ENCODE results near the gene KDM2B. TPM values are rescaled to one million over a fixed set of nuclear protein-coding genes. Genes with fewer than 3 reads are reported as not detected.

The KDM2B gene
- total and polyA plus RNA-seq, 2 donors (not counting 3 experiments of a cell fraction or from before 2014, with no cell fraction given) = 26.8 to 37.3 TPM

GRCh38 chr12:121574025-121574424, 6.8 kb downstream of the KDM2B start:
- no peak overlapping the region for H3K4me3 ChIP-seq (replicated peaks in 1 of 3; ENCODE audit: insufficient read depth in 1 of 3, low read depth in 1 of 3, low read length in 3 of 3)
- intact Hi-C loops (cut with micrococcal nuclease) (no loop called here), dilution Hi-C loops (cut with MboI; ENCODE audit: extremely low pct_ligation_motif_present, low sequenced_read_pairs) (no loop called here)
- no peak overlapping the region for H3K27ac ChIP-seq (ENCODE audit: insufficient read depth, low read depth, low read length)
- no peaks in the 10 kb centered on the region for H3K9me1 ChIP-seq (replicated peaks; ENCODE audit: control insufficient read depth, extremely low read depth, insufficient read depth, low read length)
- H4K20me1 ChIP-seq (replicated peaks; ENCODE audit: control insufficient read depth, extremely low read depth, insufficient read depth, low read length) = no peaks in the 10 kb centered on the region
- FAIRE-seq = no peak
- POLR2A ChIA-PET = no interaction called here
- no peak overlapping the region for H3K9ac ChIP-seq (replicated peaks; ENCODE audit: extremely low read depth, insufficient read depth, low read length)
- no peak overlapping the region for H3K4me2 ChIP-seq (ENCODE audit: insufficient read depth, low read length)
- no peak for DNase-seq (ENCODE audit: low read depth, low spot score)
- H3K36me3 ChIP-seq (ENCODE audit: control insufficient read depth in 2 of 2, extremely low read depth in 1 of 2, insufficient read depth in 2 of 2, low read length in 2 of 2) = peaks cover 0 to 4% of the 10 kb centered on the region in 2 experiments
- CTCF ChIA-PET = interaction anchor here (0.8 to 4.3 kb wide), 3 partner anchors 21 to 95 kb away, joined by 3 to 24 read pairs (median 10); partner anchors contain the start of gene MORN3
- BruUV-seq (replicated peaks) = no TSS peak
- H3K9me3 ChIP-seq (replicated peaks; ENCODE audit: control insufficient read depth, insufficient read depth, low read length) = no peaks in the 10 kb centered on the region
- H3K79me2 ChIP-seq (ENCODE audit: control insufficient read depth, insufficient read depth, low read length) = no peaks in the 10 kb centered on the region
- H3K27me3 ChIP-seq (ENCODE audit: control insufficient read depth in 2 of 2, insufficient read depth in 2 of 2, low read length in 2 of 2) = no peaks in the 10 kb centered on the region
- H2AFZ ChIP-seq (ENCODE audit: low read depth, low read length) = no peak overlapping the region
- TF ChIP-seq JUN (IDR thresholded peaks at IDR 0.05; ENCODE audit: borderline replicate concordance, insufficient read depth, insufficient read length, low read depth) = no peak
- no peak for TF ChIP-seq MYC (IDR thresholded peaks at IDR 0.05; ENCODE audit: low read depth, low read length)
- TF ChIP-seq MAX (IDR thresholded peaks at IDR 0.05; ENCODE audit: insufficient read depth, insufficient read length) = no peak
- TF ChIP-seq POLR2A (IDR thresholded peaks at IDR 0.05; ENCODE audit: low read depth, low read length) = no peak
- no peak for TF ChIP-seq EZH2 (IDR thresholded peaks at IDR 0.05; ENCODE audit: borderline replicate concordance, low read depth, low read length, severe bottlenecking)
- H3K4me1 ChIP-seq (ENCODE audit: control insufficient read depth, extremely low read depth, insufficient read depth, low read length) = peaks cover 5% of the 10 kb centered on the region

- no peak overlapping the region for H3K9ac ChIP-seq (replicated peaks; ENCODE audit: extremely low read depth, insufficient read depth, low read length)
- CTCF ChIA-PET = interaction anchor here (1.3 to 2.2 kb wide), 2 partner anchors 19 to 97 kb away, joined by 4 to 7 read pairs; no protein-coding TSS in a partner anchor
- H3K9me3 ChIP-seq (replicated peaks; ENCODE audit: control insufficient read depth, insufficient read depth, low read length) = no peaks in the 10 kb centered on the region
- TF ChIP-seq MYC (IDR thresholded peaks at IDR 0.05; ENCODE audit: low read depth, low read length) = no peak
- TF ChIP-seq EZH2 (IDR thresholded peaks at IDR 0.05; ENCODE audit: borderline replicate concordance, low read depth, low read length, severe bottlenecking) = no peak
- no peak for TF ChIP-seq GATA2 (IDR thresholded peaks at IDR 0.05; ENCODE audit: insufficient read depth, insufficient read length, low read depth, low read length)
- TF ChIP-seq CTCF (IDR thresholded peaks at IDR 0.05; ENCODE audit: extremely low read depth in 1 of 2, insufficient read depth in 1 of 2, low read depth in 1 of 2, low read length in 2 of 2) = no peak
- no peak for TF ChIP-seq POLR2A (IDR thresholded peaks at IDR 0.05; ENCODE audit: low read depth, low read length)
- no peak for TF ChIP-seq POLR2AphosphoS5 (IDR thresholded peaks at IDR 0.05; ENCODE audit: insufficient read depth, low read depth, low read length)
- TF ChIP-seq MAX (IDR thresholded peaks at IDR 0.05; ENCODE audit: insufficient read depth, insufficient read length) = no peak
- no peak for TF ChIP-seq FOS (IDR thresholded peaks at IDR 0.05; ENCODE audit: borderline replicate concordance, insufficient read depth, low read length)
- TF ChIP-seq JUN (IDR thresholded peaks at IDR 0.05; ENCODE audit: borderline replicate concordance, insufficient read depth, insufficient read length, low read depth) = no peak
- H4K20me1 ChIP-seq (replicated peaks; ENCODE audit: control insufficient read depth, extremely low read depth, insufficient read depth, low read length) = no peaks in the 10 kb centered on the region
- POLR2A ChIA-PET = no interaction called here
- dilution Hi-C loops (cut with MboI; ENCODE audit: extremely low pct_ligation_motif_present, low sequenced_read_pairs) (no loop called here), intact Hi-C loops (cut with micrococcal nuclease) (no loop called here)
- no peaks in the 10 kb centered on the region for H3K27me3 ChIP-seq (ENCODE audit: control insufficient read depth in 2 of 2, insufficient read depth in 2 of 2, low read length in 2 of 2)
- H3K4me1 ChIP-seq (ENCODE audit: control insufficient read depth, extremely low read depth, insufficient read depth, low read length) = no peaks in the 10 kb centered on the region
- no peaks in the 10 kb centered on the region for H3K79me2 ChIP-seq (ENCODE audit: control insufficient read depth, insufficient read depth, low read length)
- no TSS peak for BruUV-seq (replicated peaks)
- H3K4me2 ChIP-seq (ENCODE audit: insufficient read depth, low read length) = no peak overlapping the region
- no peaks in the 10 kb centered on the region for H3K9me1 ChIP-seq (replicated peaks; ENCODE audit: control insufficient read depth, extremely low read depth, insufficient read depth, low read length)
- H3K27ac ChIP-seq (ENCODE audit: insufficient read depth, low read depth, low read length) = no peak overlapping the region
- peaks cover 0 to 4% of the 10 kb centered on the region in 2 experiments for H3K36me3 ChIP-seq (ENCODE audit: control insufficient read depth in 2 of 2, extremely low read depth in 1 of 2, insufficient read depth in 2 of 2, low read length in 2 of 2)
- H3K4me3 ChIP-seq (replicated peaks in 1 of 3; ENCODE audit: insufficient read depth in 1 of 3, low read depth in 1 of 3, low read length in 3 of 3) = no peak overlapping the region
- no peak overlapping the region for H2AFZ ChIP-seq (ENCODE audit: low read depth, low read length)
- DNase-seq (ENCODE audit: low read depth, low spot score) (no peak), FAIRE-seq (no peak)
These were observed 8.9 kb downstream of the KDM2B start for GRCh38 chr12:121571920-121572319.
